GM19455 (cell line): Measurements from ENCODE around the gene CENPB.
"Not testable (repeated sequence)": the region's sequence is repeated elsewhere in the genome, so short reads cannot be mapped to it uniquely, and the experiment has no call there.

Experiments
- ATAC-seq: cut with Tn5 transposase; IDR thresholded peaks from one replicate; pipeline ENCODE4 v1.9.1; 2021; ENCODE audit not compliant: unreplicated experiment

Gene CENPB

GRCh38 chr20:3811467-3812258 is 25.1 kb upstream of the CENPB start:
- no peak for ATAC-seq

DNA sequence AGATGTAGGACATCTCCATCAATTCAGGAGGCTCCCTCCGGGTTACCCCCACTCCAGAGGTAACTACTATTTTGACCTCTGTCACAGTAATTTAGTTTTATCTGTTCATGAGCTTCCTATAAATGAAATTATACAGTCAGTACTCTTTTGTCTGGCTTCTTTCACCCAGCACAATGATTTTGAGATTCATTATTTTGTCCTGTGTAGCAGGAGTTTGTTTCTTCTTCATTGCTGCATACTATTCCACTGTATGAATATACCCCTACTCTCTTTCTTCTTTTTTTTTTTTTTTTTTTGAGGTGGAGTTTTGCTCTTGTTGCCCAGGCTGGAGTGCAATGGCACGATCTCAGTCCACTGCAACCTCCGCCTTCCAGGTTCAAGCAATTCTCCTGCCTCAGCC is 22.0 kb upstream of the CENPB start:
- no peak for ATAC-seq

DNA sequence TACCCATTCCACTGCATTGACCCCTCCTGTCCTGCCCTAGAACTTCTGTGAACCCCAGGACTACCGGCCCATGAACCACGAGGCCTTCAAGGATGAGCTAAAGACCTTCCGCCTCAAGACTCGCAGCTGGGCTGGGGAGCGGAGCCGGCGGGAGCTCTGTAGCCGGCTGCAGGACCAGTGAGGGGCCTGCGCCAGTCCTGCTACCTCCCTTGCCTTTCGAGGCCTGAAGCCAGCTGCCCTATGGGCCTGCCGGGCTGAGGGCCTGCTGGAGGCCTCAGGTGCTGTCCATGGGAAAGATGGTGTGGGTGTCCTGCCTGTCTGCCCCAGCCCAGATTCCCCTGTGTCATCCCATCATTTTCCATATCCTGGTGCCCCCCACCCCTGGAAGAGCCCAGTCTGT is 18.2 kb upstream of the CENPB start:
- ATAC-seq = no peak

GRCh38 chr20:3804254-3804751 is 17.8 kb upstream of the CENPB start:
- ATAC-seq = no peak

DNA sequence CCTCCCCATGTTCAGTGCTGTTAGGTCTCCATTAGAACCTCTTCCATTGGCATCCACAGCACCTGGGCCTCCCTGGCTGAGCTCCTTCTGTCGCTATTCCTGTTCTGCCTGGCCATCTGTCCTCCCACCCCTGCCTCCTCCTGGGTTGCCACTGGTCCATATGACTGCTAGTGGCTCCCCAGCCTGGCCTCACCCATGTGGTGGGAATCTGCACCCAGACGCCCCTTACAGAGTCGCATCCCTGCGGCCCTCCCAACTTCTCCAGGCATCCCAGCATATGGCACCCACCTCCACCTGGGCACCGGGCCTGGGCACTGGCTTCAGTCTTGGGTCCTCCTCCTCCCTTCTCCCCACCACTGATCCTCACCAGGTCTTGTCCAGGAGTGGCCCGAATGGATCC is 17.3 kb upstream of the CENPB start:
- no peak for ATAC-seq

- no peak for ATAC-seq
These were observed 16.7 kb upstream of the CENPB start for GRCh38 chr20:3803289-3803688.

DNA sequence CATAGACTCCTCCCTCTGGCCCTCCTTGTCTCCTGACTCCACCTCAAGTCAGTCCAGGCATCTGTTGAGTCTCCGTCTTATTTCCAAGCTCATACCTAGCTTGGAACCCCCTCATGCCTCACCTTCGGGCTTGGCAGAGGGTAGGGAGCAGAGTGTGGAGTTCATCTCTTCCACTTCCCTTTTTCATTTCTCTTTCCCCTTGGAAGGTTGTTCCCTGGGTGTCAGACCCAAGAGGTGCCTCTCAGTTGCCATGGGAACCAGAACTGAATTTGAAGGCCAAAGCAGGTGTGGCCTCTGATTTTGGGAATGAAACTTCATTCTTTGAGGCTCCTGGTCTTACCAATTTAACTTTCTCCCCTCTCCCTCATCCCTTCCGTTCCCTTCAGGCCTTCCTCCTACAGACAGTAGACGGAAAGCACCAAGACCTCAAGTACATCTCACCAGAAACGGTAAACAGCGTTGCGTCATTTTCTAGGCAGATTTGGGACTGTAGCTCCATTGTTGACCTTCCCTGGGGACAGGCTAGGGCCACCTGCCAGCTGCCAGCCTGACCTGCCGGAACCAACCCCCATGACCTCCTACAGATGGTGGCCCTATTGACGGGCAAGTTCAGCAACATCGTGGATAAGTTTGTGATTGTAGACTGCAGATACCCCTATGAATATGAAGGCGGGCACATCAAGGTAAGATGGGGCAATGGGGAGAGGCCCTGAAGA is 16.1 kb upstream of the CENPB start:
- no peak for ATAC-seq

- no peak for ATAC-seq
These were observed 15.3 kb upstream of the CENPB start for GRCh38 chr20:3801846-3802245.

- no peak for ATAC-seq
These were observed 14.8 kb upstream of the CENPB start for GRCh38 chr20:3801299-3801698.

- ATAC-seq = no peak
These were observed 14.3 kb upstream of the CENPB start for GRCh38 chr20:3800878-3801260.

DNA sequence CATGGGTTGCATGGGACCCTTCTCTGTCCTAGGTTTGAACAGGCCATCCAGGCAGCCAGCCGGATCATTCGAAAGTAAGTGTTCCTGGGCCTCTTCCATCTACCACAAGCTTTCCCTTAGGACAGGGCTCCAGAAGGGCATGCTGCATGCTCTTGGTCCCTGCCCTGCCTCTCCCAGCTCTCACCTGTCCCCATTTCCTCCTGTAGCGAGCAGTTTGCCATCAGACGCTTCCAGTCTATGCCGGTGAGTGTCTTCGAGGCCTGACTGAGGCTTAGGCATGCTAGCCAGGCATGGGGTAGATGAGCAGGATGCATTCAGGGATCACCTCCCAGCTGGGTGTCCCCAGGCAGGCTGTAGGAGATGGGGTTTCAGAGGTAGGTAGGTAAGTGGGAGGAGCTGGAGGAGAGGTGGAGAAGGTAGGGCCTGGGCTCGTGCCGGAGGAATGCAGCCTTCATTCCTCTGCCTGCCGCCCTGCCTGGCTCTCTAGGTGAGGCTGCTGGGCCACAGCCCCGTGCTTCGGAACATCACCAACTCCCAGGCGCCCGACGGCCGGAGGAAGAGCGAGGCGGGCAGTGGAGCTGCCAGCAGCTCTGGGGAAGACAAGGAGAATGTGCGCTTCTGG is 13.8 kb upstream of the CENPB start:
- ATAC-seq = no peak

- no peak for ATAC-seq
These were observed 12.3 kb upstream of the CENPB start for GRCh38 chr20:3798908-3799248.

DNA sequence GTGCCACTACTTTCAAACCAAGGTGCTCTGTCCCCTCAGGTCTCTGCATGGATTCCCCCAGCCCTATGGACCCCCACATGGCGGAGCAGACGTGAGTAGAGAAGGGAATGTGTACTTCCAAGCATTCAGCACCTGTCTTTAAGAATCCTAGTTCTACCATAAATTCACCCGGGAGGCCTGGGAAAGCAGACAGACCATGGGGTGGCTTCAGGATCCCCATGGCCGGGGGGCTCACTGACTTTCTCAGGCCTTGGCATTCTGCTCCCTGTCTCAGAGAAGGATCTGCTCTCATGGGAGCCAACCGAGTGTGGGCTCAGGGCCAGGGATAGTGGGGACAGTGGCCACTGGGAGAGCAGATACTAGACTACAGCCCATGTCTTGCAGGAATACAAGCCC is 11.8 kb upstream of the CENPB start:
- ATAC-seq = no peak

- no peak for ATAC-seq
These were observed 11.2 kb upstream of the CENPB start for GRCh38 chr20:3797592-3798372.

- no peak for ATAC-seq
These were observed 10.6 kb upstream of the CENPB start for GRCh38 chr20:3797226-3797545.

DNA sequence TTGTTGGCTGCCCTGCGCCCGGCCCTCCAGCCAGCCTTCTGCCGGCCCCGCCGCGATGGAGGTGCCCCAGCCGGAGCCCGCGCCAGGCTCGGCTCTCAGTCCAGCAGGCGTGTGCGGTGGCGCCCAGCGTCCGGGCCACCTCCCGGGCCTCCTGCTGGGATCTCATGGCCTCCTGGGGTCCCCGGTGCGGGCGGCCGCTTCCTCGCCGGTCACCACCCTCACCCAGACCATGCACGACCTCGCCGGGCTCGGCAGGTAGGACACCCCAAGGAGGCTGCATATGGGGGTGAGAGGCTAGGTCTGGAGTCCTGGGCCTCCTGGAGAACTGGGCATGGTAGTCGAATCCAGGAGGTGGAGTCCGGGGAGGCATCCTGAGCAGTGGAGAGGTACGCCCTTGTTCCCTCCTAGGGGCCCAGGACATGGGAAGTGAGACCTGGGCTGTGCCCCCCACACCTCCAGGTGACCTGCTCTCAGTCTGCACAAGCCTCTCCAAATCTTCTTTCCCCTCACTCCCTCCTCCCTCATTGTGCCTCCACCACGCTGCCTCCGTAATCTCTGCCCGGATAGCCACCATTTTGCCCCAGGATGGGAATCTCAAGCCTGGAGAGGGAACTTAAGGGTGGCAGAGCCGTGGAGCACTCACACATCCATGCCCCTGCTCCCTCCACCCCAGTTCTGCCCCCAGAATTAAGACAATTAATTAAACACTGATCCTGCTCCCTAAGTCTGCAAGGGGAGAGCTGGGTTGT is 10.1 kb upstream of the CENPB start:
- no peak for ATAC-seq

DNA sequence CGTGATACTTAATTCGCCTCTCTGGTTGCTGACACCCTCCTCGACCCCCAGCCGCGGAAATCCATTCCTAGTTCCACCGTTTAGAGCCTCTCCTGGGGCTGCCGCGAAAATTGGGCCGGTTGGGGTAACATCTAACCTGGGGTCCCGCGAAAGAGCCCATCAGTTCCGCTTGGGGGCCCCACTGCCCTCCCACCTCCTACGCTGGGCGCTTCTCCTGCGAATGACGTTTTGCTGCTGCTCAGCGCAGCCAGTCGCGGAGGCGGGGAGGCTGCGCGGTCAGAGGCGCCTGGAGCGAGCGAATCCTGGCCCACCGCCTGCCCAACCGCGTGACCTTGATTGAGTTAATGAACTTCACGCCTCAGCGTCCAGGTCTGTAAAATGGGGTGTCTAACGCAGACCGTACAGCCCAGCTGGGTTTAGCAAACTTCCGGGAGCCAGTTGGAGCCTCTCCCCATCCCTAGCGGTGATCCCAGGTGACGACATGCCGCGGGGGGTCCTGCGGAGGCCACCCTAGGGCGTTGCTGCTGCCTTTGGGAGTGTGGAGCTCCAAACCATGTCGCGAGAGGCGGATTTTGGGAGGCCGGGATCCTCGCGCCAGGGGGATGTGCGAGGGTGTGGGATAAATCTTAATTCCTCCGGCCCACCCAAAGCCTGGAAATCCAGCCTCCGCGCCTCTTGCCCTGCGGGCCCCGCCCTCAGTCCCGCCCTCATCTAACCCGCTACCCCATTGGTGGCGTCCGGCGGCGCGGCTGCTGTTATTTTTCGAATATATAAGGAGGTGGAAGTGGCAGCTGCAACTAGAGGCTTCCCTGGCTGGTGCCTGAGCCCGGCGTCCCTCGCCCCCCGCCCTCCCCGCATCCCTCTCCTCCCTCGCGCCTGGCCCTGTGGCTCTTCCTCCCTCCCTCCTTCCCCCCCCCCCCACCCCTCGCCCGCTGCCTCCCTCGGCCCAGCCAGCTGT is 9.2 kb upstream of the CENPB start, which contains the start of gene CDC25B:
TSS of gene CDC25B (plus strand) at position 800 of the 958 bp plus-strand sequence. CDS start 222 bp downstream, outside the sequence.
- peak; percentile 68 for ATAC-seq

- no peak for ATAC-seq
These were observed 8.3 kb upstream of the CENPB start for GRCh38 chr20:3794701-3795420.

DNA sequence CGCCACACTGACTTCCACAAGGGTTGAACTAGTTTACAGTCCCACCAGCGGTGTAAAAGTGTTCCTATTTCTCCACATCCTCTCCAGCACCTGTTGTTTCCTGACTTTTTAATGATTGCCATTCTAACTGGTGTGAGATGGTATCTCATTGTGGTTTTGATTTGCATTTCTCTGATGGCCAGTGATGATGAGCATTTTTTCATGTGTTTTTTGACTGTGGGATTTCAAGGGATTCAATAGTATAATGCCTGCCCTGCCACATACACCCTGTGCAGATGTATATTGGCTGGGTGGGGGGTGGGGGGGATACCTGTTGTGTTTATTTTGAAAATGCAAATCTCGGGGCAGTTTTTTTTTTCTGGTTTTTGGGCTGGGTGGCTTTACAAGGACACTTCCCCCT is 7.6 kb upstream of the CENPB start:
- not testable (repeated sequence) for ATAC-seq
